CD4-positive, alpha-beta T cell treated with Interleukin-15 for 4 hours (primary cell): ENCODE measurements around the gene PNPO.
"Not testable (repeated sequence)": the region's sequence is repeated elsewhere in the genome, so short reads cannot be mapped to it uniquely, and the experiment has no call there.

Source experiments
- DNase-seq: peaks from one replicate; pipeline ENCODE4 v3.0.0-alpha.2; 2020; ENCODE audit warnings: low spot score

The PNPO gene

DNA sequence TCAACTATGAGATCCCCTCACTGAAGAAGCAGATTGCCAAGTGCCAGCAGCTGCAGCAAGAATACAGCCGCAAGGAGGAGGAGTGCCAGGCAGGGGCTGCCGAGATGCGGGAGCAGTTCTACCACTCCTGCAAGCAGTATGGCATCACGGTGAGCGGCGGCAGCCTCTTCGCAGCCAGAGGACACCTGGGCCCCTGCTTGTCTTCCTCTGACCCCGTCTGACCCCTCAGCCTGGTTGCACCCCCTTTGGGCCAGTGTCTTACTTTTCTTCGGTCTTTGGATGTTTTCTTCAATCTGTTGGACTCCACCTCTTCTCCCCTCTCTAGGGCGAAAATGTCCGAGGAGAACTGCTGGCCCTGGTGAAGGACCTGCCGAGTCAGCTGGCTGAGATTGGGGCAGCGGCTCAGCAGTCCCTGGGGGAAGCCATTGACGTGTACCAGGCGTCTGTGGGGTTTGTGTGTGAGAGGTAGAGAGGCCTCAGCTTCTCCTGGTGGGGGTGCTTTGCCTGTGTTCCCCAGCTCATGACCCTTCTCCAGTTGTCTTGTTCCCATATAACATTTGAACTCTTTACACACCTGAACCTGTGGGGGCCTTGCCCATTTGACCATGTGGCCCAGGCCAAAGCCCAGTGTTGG lies 33.9 kb downstream of the PNPO start:
- DNase-seq: no peak

DNA sequence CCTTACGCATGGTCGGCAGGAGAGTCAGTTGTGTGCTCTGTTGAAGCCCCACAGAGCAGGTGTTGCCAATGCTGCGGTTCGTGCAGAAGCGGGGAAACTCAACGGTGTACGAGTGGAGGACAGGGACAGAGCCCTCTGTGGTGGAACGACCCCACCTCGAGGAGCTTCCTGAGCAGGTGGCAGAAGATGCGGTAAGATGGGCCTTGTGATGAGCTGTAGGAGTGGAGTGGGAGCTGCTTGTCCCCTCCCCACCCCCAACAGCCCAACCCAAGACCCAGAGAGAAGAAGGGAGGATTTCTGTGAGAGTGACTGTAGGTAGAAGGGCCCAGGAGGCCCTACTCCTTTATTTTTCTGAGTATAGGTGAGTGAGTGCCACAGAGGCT lies 34.4 kb downstream of the PNPO start:
- DNase-seq: no peak

DNA sequence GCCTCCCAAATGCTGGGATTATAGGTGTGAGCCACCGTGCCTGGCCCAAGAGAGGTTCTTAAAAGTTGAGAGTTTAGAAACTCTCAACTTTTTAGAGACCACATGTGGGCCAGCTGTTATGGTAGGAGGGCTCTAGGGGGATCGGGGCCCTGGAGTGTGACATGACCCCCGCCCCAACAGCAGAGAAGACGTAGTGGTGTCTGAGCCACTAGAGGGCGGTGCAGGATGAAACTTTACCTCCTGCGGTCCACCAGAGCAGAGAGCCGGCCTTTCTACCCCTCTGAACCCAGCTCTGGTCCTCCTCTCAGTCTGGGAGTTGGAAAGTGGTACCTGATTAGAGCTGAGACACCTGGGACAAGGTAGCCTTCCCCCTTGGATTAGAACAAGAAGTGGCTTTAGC lies 37.0 kb downstream of the PNPO start:
- peak; percentile 37 for DNase-seq

DNA sequence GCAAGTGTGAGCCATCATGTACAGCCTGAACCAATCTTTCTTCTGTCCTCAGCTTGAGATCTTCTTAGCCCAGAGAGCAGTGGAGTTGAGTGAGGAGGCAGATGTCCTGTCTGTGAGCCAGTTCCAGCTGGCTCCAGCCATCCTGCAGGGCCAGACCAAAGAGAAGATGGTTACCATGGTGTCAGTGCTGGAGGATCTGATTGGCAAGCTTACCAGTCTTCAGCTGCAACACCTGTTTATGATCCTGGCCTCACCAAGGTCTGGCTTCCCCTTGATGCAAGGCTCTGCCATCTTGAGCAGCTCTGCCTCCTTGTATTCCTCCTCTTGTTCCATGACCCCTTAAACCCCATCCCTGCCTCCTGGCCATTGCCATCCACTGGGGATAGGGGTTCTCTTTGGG lies 39.2 kb downstream of the PNPO start:
- DNase-seq: no peak

DNA sequence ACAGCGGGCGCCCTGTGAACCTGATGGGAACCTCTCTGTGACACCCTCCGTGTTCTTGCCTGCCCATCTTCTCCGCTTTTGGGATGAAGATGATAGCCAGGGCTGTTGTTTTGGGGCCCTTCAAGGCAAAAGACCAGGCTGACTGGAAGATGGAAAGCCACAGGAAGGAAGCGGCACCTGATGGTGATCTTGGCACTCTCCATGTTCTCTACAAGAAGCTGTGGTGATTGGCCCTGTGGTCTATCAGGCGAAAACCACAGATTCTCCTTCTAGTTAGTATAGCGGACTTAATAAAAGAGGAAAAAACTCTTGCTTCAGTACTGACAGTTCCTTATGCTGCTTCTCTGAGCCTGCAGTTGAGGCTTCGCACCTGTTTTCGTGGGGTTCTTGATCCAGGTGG lies 40.1 kb downstream of the PNPO start:
- DNase-seq: no peak

DNA sequence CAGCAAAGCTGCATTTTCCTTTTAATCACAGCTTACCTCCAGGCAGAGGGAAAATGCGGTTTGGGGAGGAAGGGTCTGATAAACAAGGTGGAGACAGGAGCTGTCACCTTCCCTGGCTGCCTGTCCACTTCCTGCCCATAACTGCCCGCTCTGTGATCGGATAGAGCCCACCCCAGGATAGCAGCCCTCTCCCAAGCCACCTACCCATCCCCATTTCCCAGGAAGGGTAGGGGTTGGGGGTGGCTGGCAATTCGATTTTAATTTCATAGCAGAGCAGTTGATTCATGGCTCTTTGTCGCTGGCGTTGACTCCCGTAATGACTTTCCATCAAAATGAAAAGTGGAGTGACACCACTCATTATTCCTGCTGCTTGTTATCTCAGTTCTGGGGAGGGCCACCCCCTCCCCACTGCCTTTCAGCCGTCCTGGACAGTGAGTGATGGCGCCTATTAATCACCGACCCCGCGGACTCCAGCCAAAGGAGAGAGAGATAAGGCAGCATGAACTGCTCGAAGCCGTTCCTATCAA lies 40.8 kb downstream of the PNPO start:
- DNase-seq: no peak

DNA sequence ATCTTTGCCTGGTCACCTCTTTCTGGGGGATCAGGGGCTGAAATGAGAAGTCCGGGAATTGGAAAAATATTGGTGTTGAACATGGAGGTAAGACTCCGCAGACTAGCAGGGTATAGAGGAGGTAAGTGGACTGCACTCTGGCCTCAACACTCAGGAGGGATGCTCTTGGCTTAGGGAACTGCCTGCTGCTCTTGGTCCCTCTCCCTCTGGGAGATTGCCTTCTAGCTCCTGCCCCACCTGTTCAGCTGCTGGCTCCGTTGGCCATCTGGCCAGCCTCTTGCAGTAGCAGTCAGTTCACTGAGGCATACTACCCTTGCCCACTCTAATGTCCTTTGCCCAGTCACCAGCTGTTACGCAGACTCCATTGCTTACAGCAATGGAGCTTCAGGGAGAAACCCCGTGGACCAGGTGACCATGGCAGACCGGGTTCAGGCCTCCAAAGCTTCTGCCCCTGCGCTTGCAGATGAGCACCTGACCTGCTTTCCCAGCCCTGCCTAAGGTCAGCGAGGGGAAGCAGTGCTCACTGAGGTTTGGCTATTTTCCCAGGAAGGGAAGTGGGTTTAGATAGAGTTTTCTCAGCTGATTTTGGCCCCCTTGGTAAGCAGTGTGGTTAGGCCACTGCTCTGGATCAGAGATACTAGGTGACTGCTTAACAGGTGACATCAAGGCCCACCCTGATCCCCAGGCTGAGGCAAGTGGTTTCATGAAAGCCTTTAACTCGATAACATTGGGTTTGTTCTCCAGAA lies 41.4 kb downstream of the PNPO start:
- DNase-seq: no peak

DNA sequence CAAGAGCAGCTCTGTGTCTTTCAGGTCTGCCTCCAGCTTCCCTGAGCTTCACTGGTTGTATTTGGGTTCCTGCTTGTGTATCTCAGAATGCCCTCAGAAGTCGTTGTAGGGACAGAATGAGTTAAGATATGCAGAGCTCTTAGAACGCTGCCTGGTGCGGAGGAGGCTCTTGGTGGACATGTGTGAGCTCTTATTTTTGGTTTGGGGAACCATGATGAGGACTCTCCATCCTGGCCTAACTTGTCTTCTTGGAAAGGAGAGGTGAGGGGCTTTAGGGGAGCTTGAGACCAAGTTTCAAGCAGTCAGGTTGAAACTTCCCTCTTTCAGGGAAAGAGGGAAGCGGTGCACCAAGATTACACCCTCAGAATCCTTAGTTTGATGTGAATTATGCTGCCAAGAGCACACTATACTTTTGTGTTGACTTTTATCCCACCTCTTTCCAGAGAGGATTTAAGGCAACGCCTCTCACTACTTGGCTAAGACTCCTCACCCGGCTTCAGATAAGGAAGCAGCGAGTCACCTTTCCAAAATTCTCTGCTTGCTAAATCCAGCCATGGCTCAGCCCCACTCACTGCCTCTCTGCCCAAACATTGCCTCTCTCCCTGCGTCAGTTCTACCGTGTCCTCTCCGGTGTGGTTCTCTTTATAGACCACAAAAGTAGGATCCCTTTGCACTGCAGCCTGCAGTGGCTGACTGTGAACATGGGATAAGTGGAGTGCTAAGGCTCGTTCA lies 42.3 kb downstream of the PNPO start:
- DNase-seq: no peak

DNA sequence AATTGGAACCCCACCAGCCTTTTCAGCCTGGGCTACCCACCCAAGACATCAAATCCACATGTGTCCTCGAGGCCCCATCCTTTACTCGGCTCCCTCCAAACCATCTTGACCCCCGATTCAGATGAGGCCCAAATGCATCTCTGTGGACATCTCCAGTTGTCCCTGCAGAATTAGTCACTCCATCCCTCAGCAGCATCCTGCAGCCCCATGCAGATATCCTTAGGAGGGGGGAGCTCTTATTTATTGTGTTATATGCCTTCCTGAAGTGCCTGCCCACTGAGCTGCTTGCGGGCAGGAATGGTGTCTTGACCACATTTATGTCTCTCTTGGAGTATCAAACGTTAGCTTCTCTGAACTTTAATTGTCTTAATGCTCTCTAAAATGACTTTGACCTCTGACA lies 45.1 kb downstream of the PNPO start:
- DNase-seq: no peak

DNA sequence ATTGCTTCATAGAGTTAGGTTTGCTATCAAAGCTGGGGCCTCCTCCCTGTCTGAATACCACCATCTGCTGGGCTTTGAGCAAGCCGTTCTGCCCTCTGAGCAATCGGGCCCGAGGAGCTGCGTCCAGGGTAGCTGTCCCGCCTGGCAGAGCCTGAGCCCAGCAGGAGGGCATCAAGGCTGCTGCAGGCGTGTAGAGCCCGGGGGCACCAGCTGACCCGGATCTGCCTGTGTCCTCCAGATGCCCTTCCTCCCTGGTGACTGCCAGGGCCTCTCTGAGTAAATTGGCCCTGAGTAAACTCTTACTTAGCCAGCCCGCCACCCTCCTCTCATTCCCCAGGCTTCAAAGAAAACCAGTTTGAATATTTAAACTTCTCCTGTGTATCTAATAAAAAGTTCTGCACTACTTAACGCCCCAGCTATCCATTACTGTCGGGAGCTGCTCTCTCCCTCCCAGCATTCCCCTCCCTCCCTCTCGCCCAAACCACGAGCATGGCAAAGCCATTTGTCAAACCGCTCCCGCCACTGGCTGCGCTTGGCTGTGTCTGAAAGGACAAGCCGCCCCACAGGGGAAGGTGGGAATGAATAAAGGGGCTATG lies 46.0 kb downstream of the PNPO start:
- no peak for DNase-seq

DNA sequence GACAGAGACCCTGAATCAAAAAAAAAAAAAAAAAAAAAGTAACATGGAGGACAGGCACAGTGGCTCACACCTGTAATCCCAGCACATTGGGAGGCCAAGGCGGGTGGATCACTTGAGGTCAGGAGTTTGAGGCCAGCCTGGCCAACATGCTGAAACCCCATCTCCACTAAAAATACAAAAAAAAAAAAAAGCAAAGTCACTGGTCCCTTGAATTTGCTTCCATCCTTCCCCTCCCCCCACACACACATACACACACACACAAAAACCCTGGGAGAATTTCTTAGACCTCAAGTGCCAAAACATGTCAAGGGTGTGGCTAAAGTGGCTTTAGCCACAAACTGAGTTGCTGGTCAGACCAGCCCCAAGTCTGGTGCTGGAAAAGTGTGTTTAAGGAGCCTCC lies 47.1 kb downstream of the PNPO start:
- DNase-seq: not testable (repeated sequence)

DNA sequence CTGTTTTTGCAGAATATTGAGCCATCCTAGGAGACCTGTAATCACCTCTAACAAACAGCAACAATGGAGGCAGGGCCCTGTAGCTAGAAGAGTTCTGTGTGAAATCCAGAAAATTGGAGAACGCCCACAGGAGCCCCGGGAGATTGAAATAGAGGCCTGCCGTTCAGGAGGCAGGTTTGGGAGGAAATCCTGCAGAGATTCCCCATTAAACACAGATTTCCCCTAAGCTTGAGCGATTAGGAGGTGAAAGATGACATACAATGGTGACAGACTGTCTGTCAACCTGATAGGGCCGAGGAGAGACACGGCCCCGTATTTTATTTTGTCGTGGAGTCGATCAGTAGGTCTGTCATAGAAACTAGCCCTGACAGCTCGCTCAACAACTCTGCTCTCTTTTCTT lies 47.8 kb downstream of the PNPO start:
- DNase-seq: no peak

DNA sequence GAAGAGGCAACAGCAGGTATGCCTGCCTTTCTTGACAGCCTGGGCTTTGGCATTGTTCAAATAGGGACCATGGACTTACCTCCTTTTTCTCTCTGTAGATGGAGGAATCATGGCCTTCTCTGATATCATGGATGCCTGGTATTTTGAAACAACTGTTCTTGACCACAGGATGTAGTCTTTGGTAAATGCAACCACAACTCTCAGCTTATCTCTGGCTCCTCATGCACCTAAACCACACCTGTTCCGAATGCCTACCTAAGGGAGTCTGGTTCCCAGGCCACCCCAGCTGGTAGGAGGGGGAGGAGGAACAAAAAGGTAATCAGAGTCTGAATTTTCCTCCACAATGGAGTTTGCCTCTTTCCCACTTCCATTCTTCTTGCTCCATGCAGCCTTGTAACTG lies 48.3 kb downstream of the PNPO start:
- DNase-seq: no peak

DNA sequence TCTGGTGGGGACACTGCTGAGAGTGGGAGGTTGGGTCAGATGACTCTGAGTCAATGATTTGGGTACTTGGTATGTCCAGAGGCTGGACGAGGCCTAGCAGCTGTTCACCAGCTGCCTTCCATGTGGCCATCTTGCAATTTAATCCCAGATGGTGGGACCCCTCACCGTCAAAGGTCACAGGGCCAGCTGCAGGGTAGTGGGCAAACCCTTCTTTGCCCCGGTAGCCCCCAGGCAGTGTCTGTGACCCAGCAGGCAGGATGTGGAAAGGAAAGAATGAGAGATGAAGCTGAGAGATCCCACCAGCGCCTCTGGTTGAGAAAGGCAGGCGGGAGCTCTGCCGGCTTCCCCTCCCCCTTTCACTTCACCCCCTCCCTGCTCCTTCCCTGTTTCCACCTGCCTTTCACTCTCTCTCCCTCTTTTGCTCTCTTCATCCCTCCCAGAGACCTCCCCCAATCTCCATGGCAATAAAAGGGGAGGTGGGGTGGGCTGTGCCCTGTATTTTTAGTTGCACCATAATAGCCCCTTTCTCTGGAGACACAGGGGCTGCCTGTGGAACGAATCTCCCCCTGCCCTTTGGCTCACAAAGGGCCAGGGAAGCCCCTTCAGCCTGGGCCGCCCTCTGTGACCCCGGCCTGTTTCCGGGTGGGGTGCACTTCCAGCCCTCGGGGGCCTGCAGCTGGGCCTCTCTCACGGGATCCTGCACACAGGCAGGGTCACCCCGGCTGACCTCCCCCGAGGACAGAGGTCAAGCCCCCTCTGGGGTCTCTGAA lies 49.8 kb downstream of the PNPO start:
- no peak for DNase-seq

DNA sequence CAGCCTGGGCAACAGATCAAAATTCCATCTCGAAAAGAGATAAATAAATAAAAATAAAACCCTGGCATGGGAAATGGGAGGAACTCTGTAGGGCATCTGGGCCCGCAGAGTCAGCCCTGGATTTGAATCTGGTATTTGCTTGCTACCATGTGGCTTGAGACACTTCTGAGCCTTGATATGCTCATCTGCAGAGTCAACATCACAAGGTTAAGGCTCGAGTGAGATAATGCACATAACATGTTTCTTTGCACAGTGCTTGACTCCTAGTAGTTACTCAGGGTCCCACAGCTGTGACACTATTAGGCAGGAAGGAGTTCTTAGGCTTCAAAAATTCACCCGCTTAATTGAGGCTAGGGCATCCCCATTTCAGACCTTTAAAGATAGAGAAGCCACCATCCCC lies 50.8 kb downstream of the PNPO start:
- DNase-seq: no peak

DNA sequence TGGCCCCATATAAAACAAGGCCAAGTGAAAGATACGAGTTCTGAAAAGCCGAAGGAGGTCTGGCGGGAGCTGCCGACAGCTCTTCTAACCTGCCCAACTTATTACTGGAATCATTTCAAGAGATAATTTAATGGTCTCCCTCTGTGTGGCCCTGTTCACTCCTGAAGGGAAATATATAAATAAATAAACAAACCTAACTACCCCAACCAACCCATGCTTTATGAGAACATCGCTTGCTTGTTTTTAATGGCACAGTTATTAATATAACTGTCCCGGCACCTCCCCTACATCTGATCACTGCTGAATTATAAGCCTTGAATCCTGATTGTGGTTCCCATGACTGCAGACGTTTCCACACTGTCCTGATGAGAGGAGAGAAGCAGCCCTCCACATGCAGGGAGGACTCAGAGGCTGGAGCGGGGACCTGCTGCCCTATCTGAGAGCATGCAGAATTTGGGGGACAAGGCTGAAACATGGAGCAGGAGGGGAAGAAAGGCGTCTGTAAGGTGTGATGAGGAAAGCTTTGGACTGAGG lies 51.7 kb downstream of the PNPO start:
- DNase-seq: no peak

DNA sequence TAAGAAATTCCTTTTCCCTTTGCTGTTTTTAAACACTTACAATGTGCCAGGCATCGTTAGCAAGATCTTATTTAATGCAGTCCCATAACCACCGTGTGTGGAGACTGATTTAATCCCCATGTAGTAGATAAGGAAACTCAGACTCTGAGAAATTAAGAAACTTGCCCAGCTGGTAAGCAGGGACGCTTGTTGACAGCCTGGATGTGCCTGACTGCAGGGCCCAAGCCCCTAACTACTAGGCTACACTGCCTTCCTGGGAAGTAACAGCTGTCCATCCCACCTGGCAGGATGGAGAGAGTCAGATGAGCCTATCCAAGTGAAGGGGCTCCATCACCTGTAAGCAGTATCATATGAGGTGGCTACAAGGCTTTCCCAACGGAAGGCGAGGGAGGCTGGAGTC lies 52.6 kb downstream of the PNPO start:
- no peak for DNase-seq

DNA sequence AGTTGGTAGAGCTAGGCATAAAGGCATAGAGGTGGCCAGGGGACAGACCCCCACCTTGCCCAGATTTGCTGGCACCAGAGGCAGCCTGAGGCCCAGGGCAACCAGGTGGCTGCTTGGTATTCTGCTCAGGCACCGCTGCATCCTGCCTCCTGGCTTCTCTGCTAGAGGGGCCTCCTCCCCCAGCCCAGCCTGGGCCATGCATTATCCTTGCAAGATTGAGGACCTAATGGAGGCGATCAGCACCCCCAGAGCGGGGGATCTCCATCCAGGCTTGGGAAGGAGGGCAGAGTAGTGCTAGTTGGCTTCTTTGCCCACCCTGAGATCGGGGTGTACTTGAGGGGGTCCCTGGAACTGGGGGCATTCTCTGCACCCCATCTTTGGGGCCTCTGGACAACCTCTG lies 53.4 kb downstream of the PNPO start:
- DNase-seq: no peak

DNA sequence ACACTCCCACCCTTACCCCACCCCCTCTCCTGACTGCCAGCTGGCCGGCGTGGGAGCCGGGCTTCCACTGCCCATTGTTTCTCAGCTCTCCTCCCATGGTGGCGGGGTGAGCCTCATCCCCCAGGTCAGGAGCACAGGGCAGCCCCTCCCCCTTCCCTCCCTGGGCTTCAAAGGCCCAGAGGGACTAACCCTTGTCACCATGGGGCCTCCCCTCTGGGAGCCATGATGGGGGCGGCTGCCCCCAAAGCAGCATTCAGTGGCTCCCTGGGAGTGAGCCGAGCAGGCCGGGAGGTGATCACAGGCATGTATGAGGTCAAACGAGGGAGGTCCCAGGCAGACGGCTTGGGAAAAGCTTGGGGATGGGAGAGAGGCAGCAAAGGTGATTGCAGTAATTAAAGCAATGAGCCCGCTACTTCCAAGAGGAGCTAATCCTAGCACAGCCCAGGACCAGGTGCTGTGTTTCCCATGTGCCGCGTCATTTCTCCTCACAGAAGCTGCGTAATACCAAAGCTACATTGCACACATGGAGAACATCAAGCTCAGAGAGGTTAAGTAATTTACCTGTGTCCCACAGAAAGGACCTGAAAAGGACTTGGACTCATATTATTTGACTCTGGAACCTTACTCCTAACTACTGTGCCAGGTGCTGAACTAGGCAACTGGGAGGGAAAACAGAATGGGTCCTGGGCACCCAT lies 54.0 kb downstream of the PNPO start:
- DNase-seq: no peak

DNA sequence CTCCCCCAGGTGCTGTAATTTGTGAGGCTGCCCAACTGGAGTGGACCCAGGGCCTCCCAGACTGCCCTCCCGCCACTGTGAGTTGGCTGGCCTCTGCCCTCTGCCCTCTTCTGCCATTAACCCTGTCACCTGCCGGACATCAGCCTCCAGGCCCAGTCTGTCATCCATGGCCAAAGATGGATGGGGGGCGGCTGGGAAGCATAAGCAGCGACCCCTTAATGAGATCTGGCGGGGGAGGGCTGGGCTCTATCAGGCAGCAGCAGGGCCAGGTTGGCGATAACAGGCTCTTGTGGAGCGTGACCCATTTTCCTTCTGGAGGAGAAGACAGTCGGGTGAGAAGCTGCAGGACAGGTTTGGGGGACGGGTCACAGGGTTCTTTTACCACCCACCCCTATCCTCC lies 54.8 kb downstream of the PNPO start:
- no peak for DNase-seq

DNA sequence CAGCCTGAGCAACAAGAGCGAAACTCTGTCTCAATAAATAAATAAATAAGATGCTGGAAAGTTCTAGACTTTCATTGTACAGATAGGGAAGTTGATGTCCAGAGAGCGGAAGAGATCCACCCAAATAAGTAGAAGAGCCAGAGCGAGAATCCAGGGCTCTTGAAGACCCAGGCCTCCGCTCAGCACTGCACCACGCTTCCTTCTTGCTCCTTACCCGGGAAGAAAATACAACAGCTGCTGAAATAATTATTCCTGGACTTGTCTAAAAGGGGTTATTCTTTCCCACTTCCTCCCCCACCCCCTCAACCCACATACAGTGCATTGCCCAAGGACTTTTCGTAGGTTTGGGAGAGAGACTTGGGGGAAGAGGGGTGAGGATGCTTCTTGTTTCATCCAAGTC lies 56.2 kb downstream of the PNPO start:
- no peak for DNase-seq
